NCI-H2171 treated with DMSO at 0.1 percent for 48 hours (cell line): ENCODE results near the gene RELN.

Experiments used
- DNase-seq: peaks from one replicate; lab custom pipeline; 2025; lab: John Stamatoyannopoulos, UW

Gene RELN

DNA sequence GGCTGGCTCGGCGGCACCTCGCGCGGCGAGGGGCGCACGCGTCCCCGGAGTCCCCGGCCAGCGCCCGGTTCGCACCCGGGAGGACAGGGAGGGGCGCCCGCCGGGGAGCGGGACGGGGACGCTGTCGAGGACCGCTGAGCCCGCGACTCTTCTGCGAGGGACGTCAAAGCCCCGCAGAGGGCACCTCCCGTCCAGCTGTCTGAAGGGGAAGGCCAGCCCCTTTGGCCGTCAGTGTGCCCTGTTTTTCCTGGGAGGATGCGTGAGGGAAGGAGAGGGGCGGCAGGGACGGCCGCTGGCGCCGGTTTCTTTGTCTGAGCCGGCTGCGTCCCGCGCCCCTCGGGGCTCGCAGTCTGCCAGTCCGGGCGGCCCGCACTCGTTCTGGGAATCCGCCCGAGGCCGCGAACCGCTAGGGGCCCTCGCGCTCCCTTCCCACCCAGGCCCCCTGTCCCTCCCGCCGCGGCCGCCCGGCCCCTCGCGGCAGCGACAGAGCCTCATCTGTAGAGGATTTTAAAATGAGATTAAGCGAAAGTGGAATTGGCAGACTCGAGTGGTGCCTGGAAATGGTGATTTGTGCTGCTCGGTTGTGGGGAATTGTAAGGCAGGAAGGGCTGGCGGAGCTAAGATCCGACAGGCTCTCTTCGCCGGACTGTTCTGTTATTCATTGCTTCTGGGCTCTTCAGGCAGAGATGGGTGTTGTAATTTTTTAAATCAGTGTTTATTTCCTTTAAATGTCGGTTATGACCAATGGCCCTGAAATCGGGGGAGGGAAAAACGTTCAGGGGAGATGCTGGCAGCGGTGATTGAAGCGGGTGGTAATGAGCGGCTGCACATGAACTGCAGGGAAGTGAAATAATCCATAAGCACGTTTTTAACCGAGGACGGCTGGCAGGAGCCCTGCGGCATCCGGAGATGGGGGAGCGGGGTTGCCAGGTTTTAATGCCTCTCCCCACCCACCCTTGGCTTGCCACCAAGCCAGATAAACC is 618 bp upstream of the RELN start:
- DNase-seq, result peak; percentile 82

DNA sequence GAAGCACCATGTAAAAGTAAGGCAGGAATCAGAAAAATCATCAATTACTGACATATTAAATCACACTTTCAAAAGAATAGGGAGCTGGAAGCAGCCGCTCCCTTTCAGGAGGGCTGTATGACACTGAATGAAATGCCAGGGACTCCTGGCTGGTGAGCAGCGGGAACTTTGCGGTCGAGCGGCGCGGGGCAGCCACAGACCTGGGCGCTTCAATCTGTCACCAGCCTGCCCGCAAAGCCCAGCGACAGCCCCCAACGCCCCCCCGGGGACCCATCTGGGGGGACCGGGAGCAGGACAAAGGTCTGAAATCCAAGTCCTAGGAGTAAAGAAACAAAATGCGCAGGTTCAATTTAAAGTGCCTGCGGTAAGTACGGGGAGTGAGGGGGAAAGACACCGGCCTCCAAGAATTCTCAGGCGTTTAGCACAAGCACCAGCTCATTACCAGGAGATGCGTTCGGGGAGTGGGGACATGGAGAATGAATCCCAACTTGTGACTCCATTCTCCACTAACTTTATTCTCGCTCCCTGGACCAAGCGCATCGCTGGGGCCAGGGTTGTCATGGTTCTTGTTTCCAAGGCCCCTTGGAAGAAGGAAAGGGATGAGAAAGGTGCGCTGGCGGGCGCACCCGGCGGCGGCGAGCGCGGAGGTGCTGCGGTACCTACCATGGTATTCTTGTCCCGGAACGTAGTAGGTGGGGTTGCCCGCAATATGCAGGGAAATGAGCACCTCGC is 824 bp downstream of the RELN start:
- peak; percentile 62 for DNase-seq

DNA sequence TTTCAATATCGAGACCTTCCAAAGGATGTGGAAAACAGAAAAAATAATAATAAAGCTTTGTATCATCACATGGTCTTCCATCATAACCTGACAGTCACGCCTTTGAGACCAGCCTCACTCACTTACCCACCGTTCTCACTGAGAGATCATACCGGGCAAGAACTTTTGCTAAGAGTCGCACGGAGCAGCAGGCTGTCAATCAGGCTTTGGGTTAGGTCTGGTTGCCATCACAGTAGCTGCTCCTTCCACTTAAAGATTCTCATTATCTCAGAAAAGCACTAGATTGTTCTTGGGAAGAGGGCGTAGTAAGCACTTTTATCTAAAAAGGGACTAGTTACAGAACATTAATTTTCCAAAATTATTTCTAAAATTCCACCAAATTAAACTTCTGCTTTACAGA is 2.0 kb downstream of the RELN start:
- DNase-seq, result no peak

DNA sequence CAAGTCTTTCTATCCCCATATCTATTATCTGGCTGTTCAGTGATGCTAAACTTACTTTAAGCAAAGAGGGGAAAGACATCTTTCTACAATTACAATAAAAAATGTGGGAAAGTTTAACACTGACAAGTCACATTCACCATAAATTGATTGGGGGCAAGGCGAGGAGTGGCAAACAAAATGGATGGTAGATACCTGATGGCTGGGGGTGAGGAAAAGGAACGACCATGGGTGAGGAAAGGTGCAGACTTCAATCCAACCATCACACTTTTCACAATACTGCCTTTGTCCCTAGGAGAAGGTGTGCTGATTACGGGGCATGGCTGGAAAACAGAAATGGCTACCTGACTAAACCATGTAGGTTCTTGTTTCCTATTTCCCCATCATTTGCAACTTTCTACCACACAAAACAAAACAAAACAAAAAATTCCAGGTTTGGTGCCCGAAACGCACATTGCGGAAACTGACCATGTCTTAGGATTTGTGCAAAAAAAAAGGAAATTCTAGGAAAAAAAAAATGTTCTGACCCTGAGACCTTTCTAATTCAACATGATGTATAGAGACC is 3.8 kb downstream of the RELN start:
- DNase-seq, result no peak

DNA sequence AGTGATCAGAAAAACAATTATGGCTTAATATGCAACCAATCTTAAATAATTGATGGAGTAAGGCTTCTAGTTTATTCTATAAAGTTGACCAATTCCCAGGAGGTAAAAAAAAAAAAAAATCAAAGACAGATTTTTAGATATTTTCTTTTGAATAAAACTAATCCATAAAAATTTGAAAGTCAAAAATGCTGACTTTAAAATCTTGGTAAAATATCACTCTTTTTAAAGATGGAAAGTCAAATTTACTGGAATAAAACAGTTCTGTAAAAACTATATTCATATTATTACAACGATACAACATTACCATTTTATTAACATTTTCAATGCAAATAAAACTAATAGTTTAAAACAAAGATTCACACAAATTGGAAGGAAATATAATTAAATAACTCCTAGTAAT is 5.4 kb downstream of the RELN start:
- DNase-seq, result no peak

DNA sequence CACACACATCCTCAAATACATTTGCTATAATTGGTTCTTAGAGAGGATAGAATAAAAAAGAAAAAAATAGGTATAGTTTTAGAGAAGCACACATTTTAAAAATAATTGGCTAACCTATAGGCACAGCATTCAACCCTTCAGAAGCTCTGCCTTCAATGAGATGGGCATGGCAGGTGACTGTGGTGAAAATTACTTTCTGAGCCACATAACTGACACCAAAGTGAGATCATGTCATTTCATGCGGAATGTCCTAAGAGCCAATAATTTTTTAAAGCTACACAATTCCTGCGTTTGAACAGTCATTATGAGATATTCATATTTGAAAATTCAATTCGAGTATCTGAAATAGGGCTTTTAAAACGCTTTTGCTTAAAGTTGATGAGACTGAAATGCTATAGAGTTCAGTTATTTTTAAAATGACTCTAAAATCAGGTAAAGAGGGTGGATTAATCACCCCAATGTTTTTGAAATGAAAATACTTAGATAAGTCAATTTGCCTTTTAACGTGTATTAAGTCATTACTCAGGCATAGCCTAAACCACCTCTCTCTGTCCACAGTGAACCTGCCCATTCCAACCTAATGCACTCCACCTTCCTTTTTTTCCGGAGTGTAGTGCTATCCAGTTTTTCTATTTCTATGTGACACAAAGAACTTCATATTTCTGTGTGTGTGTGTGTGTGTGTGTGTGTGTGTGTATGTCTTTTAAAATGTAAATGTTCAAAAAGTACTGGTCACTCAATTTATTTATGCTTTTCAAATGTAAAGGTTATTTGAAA is 6.1 kb downstream of the RELN start:
- no peak for DNase-seq

DNA sequence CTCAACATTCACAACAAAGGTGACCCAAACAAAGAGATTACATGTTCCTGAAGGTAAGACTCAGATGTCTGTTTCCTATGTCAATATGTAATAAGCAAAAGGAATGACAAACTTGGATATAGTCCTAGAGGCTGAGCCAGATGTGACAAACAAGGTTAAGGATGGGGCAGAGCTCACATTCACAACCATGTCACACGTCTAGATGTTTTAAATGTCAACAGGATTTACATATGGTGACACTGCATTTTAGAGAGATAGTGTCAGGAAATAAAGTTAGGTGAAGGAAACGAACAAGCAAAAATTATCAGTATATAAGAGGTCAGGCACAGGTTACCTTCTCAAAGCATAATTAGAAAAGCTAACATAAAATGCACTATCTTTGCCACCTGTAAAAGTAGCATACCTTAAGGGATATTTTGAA is 8.4 kb downstream of the RELN start:
- no peak for DNase-seq

DNA sequence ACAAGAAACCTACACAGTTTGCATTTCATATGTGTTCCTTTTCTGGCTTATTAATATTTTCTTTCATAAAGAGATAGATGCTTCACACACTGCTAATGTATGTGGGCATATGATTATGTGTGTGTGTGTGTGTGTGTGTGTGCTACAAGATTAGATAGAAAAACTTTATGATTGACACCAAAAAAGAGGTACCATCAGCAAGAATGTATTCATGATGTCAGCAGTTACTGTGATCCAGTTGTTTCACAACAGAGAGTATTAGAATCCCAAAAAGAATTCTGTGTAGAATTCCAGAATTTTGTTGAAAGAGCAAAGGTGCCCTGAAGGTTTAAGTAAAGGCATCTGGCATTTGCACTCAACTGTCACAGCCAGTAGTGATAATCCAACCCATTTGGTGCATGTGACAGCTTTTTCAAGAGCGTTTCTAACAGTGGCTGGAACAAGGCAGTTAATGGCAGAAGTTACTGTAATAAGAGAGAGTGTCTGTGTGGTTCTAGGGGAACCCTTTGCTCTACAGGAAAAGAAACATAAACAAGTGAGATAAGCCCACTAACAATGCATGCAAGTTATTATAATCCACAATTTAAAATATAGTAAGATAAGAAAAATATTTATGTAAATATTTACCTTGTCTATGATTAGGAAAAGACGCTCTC is 16.6 kb downstream of the RELN start:
- peak; percentile 29 for DNase-seq

DNA sequence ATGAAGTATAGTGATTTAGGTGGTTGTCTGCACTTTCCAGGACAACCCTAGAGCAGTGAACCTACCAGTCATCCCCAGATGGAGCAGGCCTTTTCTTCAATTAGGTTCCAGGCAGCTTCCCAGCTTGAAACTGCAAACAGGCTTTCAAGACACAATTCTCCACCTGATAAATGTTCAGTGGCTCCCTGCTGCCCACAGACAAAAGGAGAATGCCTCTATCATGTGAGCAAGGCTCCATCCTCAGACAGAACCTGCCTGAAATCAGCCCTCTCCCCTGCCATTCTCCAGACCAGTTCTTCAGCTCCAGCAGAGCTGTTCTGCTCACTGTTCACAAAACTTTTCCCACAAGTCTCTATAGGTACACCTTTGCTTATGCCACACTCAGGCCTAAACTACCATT is 22.1 kb downstream of the RELN start:
- DNase-seq, result no peak

DNA sequence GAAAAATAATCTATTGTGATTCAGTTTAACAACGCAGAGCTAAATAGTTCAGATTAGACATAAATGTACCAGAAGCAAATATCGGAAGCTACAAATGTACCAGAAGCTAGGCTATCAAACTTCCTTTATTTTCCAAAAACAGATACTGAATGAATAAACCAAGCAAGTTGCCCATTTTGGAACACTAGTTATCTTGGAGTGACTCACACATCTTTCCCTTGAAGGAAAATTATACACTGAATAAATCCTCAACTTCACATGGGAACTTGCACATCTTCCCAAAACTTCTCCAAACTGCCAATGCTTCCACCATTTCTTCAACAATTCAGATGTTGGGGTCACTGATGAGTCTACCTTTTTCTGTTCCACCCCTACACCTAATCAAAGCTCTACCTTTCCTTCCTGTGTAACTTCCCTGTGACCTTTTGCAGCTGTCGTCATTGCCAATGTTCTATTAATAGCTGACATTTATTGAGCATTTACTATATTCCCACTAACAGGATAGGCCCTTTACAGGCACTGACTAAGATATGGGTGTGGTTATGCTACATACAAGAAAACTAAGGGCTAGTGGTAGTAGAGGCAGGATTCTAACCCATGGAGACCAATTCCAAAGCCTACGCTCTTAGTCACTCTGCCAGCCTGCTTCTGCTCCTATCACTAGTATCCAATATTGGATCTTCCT is 22.7 kb downstream of the RELN start:
- DNase-seq, result no peak

DNA sequence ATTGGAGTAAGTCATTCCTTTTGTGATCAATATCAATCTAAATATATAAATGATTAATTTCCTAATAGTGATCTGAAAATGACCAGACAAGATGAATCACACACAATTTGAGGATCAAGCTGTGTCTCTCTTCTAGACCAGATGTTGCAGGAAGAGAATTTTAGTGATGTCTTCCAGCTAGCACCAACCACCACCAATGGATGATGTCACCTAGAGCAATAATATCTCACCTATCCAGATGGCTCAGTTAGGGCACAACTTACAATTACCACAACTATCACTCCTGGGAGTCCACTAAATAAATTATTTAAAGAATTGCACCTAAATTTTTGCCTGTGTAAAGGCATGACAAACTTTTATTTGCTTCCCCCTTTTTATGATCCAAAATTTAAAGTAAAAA is 25.2 kb downstream of the RELN start:
- peak; percentile 38 for DNase-seq

DNA sequence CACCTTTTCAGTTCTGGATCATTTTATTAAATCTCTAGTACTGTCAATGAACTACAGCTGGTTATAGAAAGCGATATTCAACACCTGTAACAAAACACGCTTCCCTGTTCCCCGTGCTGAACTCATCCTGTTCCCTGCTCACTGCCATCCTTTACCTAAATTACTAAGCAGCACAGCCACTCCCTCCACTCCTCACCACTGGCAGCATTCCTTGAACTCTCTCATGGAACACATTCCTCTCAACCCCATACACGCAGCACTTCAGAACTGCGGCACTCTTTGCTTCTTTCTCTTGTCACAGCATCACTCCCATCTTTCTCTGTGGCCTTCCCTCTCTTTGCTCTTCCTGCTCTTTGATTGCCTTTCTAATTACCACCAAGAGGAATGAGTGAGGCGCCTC is 27.4 kb downstream of the RELN start:
- DNase-seq, result no peak

DNA sequence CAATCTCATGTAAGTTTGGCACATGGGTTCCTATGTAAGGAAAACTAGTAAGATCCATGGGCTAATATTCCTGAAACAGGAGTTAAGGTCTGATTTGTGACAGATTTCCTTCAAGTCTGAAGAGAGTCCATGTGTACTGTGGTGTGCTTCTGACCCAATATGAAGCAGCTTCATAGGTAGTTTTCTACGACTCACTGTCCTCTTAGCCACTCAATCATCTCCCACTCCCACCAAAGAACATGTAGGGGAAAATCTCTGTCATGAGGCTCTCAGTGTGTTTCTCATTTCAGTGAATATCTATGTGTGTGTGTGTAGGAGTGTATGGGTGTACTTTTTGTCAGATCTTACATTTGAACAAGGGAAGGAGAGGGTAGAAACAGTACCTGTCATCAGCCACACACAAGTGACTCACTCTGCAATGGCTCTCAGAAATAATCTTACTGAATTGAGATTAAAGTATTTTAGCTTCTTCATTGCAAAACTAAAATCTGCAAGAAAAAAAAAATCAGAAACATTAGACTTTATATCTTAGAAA is 31.1 kb downstream of the RELN start:
- no peak for DNase-seq

DNA sequence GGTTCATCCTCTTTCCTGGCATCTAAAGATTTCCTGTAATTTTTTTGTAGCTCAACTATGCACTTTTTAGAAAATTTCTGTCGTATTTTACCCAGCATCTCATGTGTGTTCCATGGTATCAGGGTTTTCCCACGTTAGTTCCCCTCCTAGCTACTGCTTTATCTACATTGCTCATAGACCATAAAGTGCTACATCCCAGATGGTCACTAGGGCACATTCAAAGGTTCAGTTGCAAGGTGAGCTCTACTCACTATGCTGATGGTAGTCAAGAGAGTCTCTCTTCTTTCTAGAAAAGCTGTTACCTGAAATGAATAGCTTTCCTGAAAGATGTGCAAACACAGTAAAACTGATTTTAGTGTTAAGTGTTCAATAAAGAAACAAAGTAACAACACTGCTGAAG is 33.5 kb downstream of the RELN start:
- no peak for DNase-seq

DNA sequence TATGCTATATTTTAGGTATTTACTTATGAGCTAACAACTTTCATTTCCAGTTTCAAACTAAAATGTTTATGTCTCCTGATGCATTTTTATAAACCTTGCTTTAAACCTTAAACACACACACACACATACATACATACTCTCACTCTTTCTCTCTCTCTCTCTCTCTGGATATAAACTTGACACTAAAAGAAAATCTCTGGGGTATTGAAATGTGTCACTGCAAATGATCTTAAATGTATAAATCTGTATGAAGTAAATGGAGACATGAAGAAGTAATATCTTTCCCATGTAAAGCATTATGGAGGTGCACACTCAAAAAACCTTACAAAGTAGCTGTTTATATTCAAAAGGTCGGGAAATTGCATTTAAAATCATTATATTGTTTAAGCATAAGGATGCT is 37.0 kb downstream of the RELN start:
- DNase-seq, result no peak

DNA sequence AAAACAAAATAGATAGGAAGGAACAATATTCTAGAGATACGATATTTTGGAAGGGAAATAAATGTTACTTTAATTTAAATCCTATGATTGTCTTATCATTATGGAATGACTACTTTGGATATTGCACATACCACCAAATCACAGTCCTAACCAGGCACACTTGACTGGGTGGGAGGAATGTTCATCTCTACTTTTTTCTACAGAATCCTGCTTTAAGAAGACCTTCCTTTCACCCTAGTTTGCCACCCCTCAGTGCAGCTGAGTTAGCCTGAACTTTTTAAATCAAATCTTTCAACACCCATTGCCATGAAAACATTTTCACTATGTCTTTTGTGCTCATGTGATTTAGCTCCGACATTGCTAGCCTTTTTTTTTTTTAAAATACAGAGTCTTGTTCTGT is 38.1 kb downstream of the RELN start:
- DNase-seq, result no peak

DNA sequence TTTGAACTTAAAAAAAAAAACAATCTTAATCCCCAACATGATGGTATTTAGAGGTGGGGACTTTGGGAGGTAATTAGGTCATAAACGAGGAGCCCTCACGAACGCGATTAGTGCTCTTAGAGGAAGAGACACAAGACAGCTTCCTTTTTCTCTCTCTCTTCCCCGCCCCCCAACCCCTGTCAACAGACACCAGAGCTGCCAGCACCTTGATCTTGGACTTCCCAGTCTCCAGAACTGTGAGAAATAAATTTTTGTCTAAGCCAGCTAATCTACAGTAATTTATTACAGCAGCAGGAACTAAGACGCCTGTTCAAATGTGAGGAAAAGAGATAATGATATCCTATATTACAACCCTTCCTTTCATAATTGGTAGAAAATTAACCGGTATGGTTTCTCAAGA is 40.1 kb downstream of the RELN start:
- no peak for DNase-seq

DNA sequence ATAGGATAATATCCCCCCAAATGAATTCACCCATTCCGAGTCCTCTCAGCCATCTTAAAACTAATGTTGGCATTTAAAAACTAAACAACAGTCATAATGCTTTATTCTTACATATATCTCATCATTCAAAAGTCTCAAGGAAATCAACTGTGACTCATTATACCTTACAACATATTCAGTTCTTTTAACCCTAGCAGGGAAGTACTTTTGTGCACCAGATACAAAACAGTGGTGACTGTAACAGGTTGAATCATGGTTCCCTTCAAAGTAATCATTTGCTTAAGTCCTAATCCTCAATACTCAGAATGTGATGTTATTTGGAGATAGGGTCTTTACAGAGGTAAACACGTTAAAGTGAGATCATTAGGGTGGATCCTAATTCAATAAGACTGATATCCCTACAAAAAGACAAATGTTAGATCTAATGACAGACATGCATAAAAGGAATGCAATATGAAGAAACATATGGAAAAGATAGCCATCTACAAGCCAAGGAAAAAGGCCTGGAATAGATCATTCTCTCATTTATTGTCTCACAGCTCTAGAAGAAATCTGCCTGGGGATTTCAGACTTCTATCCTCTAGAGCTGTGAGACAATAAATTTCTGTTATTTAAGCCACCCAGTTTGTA is 42.3 kb downstream of the RELN start:
- DNase-seq, result no peak

DNA sequence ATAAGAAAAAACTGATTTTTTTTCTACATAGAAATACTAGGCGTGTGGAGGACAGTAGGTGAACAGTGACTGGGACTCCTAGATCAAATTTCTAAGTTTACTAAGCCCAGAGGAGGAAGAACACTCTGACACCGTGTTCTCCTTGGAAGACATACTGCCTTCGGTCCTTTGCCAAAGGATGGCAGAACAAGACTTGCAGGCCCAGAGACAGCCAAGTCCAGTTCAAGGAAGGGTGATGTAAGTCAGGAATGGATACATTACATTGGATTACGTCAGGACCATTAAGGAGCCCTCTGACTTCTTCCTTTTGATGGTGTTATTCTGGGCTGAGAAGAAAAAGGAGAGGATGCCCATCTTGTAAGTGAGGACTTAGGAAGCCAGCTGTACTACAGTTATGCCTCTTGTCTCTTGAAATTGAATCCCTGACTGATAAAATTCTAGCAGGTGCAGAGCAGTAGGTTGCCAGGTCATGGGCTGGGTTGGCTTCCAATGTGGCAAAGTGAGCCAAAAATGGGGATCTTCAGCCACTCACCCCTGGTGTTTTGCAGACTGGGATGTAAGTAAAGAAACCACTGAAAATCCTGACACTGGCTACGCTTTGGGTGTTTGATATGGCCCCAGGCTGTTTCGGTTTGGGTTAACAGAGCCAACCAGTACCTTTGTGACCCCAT is 45.1 kb downstream of the RELN start:
- DNase-seq, result peak; percentile 37

DNA sequence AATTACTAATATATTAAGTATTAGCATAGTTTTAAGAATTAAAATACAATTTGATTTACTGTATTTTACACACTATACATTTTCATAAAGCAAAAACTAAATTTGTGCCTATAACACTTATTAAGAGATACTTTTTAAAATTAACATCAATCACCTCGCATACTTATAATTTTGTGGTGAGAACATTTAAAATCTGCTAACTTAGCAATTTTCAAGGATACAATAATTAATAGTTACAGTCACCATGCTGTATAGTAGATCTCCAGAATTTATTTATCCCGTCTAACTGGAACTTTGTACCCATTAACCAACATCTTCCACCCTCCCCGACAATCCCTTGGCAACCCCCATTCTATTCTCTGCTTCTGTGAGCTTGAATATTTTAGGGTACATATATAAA is 47.5 kb downstream of the RELN start:
- DNase-seq, result no peak
